Vagina (tissue), 2 donors: ENCODE results near the gene OGN.

Experiments
- POLR2AphosphoS5 ChIP-seq, 2 donors: sonication (generic); formaldehyde crosslinking; IDR thresholded peaks; one replicate each; pipeline ENCODE4 v1.9.0; 2017; ENCODE audit warnings: antibody characterized with exemption in 2 of 2, mild to moderate bottlenecking in 2 of 2, low read depth in 1 of 2; ENCODE audit not compliant: insufficient read depth in 1 of 2
- TF ChIP-seq, protein P1 (sequence below), 3 experiments: fragments of 450-650 bp in 2 of 3; fragments of 200-600 bp in 1 of 3; sonication (generic) in 1 of 3; IDR thresholded peaks; one replicate each; pipeline ENCODE4 v1.5.1; 2017 to 2019; ENCODE audit warnings: antibody characterized with exemption in 3 of 3, mild to moderate bottlenecking in 2 of 3, moderate library complexity in 2 of 3

DNA sequence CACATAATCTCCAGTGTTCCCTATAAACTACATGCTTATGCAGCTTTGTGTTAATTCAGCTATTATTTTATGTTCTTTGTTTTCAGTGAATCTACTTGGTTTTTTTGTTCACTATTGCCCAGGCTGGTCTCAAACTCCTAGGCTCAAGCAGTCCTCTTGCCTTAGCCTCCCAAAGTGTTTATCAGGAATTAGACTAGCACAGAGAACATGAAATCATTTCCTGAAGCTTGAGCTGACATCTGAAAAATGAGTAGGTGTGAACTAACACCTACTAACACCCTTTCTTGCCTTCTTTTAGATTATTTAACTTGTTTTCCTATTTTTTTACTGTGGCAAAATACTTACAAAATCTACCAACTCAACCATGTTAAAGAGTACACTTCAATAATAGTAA lies 53.6 kb downstream of the OGN start:
- TF ChIP-seq POLR2AphosphoS5 (IDR thresholded peaks at IDR 0.05; ENCODE audit: insufficient read depth in 1 of 2, low read depth in 1 of 2), result no peak
- TF ChIP-seq, protein P1, sequence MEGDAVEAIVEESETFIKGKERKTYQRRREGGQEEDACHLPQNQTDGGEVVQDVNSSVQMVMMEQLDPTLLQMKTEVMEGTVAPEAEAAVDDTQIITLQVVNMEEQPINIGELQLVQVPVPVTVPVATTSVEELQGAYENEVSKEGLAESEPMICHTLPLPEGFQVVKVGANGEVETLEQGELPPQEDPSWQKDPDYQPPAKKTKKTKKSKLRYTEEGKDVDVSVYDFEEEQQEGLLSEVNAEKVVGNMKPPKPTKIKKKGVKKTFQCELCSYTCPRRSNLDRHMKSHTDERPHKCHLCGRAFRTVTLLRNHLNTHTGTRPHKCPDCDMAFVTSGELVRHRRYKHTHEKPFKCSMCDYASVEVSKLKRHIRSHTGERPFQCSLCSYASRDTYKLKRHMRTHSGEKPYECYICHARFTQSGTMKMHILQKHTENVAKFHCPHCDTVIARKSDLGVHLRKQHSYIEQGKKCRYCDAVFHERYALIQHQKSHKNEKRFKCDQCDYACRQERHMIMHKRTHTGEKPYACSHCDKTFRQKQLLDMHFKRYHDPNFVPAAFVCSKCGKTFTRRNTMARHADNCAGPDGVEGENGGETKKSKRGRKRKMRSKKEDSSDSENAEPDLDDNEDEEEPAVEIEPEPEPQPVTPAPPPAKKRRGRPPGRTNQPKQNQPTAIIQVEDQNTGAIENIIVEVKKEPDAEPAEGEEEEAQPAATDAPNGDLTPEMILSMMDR (IDR thresholded peaks at IDR 0.05), result no peak
